ENCODE measurements around the gene HIRA.
"Not testable (repeated sequence)": the region's sequence is repeated elsewhere in the genome, so short reads cannot be mapped to it uniquely, and the experiment has no call there.

Gene HIRA

GRCh38 chr22:19382240-19382639, 49.3 kb downstream of the HIRA start:
- no peak for DNase-seq

- DNase-seq, result no peak
Observed at GRCh38 chr22:19378344-19378674, 53.2 kb downstream of the HIRA start.

GRCh38 chr22:19377565-19378343, 53.8 kb downstream of the HIRA start:
- DNase-seq, result no peak

- no peak for DNase-seq
Observed at GRCh38 chr22:19376971-19377370, 54.6 kb downstream of the HIRA start.

- DNase-seq, result no peak
Observed at GRCh38 chr22:19376247-19376646, 55.3 kb downstream of the HIRA start.

- no peak for DNase-seq
Observed at GRCh38 chr22:19375435-19375834, 56.1 kb downstream of the HIRA start.

GRCh38 chr22:19374410-19374809, 57.1 kb downstream of the HIRA start:
- no peak for DNase-seq

GRCh38 chr22:19373450-19373849, 58.1 kb downstream of the HIRA start:
- DNase-seq, result no peak

GRCh38 chr22:19371893-19372292, 59.6 kb downstream of the HIRA start:
- DNase-seq, result no peak

GRCh38 chr22:19368876-19369275, 62.7 kb downstream of the HIRA start:
- no peak for DNase-seq

- no peak for DNase-seq
Observed at GRCh38 chr22:19367763-19368367, 63.7 kb downstream of the HIRA start.

GRCh38 chr22:19363541-19363940, 68.0 kb downstream of the HIRA start:
- DNase-seq, result not testable (repeated sequence)

- no peak for DNase-seq
Observed at GRCh38 chr22:19361501-19362103, 69.9 kb downstream of the HIRA start.

GRCh38 chr22:19360862-19361261, 70.7 kb downstream of the HIRA start:
- DNase-seq, result no peak

- DNase-seq, result no peak
Observed at GRCh38 chr22:19360300-19360792, 71.2 kb downstream of the HIRA start.

- DNase-seq, result no peak
Observed at GRCh38 chr22:19359554-19360299, 71.8 kb downstream of the HIRA start.

GRCh38 chr22:19358703-19359553, 72.6 kb downstream of the HIRA start:
- no peak for DNase-seq

- DNase-seq, result no peak
Observed at GRCh38 chr22:19358195-19358594, 73.3 kb downstream of the HIRA start.

GRCh38 chr22:19357270-19358105, 74.0 kb downstream of the HIRA start:
- DNase-seq, result no peak

GRCh38 chr22:19356708-19357269, 74.7 kb downstream of the HIRA start:
- DNase-seq, result no peak

Data from T-helper 9 cell (primary cell).